ENCODE data around the gene AAMDC.
"Not testable (repeated sequence)": the region's sequence is repeated elsewhere in the genome, so short reads cannot be mapped to it uniquely, and the experiment has no call there.

AAMDC gene

DNA sequence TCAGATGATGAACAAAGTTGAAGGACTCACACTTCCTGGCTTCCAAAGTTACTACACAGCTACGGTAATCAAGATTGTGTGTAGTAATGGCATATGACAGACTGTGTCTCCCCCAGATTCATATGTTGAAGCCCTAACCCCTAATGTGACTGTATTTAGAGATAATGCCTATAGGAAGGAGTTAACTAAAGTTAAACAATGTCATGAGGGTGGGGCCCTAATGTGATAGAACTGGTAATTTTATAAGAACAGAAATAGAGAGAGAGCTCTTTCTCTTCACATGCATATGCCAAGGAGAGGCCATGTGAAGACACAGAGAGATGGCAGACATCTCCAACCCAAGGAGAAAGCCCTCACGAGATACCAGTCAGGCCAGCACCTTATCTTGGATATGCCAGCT, 8.0 kb downstream of the AAMDC start:
- no peaks in the 10 kb centered on the region for H3K36me3 ChIP-seq (ENCODE audit: control insufficient read depth in 1 of 2, insufficient read depth in 2 of 2, low read length in 2 of 2)
- no peaks in the 10 kb centered on the region for H3K79me2 ChIP-seq (ENCODE audit: control insufficient read depth, insufficient read depth, low read length, poor library complexity)
- peaks cover 3% of the 10 kb centered on the region for H3K9me3 ChIP-seq (ENCODE audit: insufficient read depth, low read depth, low read length)
- DNase-seq = no peak
- no peak overlapping the region for H3K18ac ChIP-seq (ENCODE audit: low read length)
- no peak overlapping the region for H3K23ac ChIP-seq (ENCODE audit: low read length)
- no peak overlapping the region for H3K4me3 ChIP-seq (ENCODE audit: low read depth, low read length)
- H2BK12ac ChIP-seq (ENCODE audit: low read length) = no peak overlapping the region
- no peak overlapping the region for H4K12ac ChIP-seq (ENCODE audit: low read depth, low read length)
- H2AK5ac ChIP-seq (ENCODE audit: low read length) = no peak overlapping the region
- no CpG with 5 or more reads among the region's 2 CpGs for WGBS (ENCODE audit: extremely low coverage, insufficient coverage, insufficient read length)
- no peak overlapping the region for H2AFZ ChIP-seq (ENCODE audit: insufficient read depth, low read length, poor library complexity)
- no peaks in the 10 kb centered on the region for H3K4me1 ChIP-seq (ENCODE audit: control insufficient read depth in 1 of 2, insufficient read depth in 2 of 2, low read length in 2 of 2)
- no peak overlapping the region for H3K27ac ChIP-seq (ENCODE audit: low read depth, low read length)
- H4K8ac ChIP-seq (ENCODE audit: low read depth, low read length) = no peak overlapping the region
- H3K4ac ChIP-seq (ENCODE audit: low read depth, low read length) = no peak overlapping the region
- H3K4me2 ChIP-seq (ENCODE audit: low read length) = no peak overlapping the region
- H2BK120ac ChIP-seq (ENCODE audit: insufficient read depth, low read length, poor library complexity) = no peak overlapping the region
- no peaks in the 10 kb centered on the region for H3K27me3 ChIP-seq (ENCODE audit: insufficient read depth, low read length)
- H3K79me1 ChIP-seq (ENCODE audit: low read length) = no peaks in the 10 kb centered on the region
- no peak overlapping the region for H2BK5ac ChIP-seq (ENCODE audit: low read depth, low read length, poor library complexity)
- H3K14ac ChIP-seq (ENCODE audit: low read length) = no peak overlapping the region
- H3K9ac ChIP-seq (ENCODE audit: low read length) = no peak overlapping the region
- H4K91ac ChIP-seq (ENCODE audit: low read depth, low read length) = no peak overlapping the region

DNA sequence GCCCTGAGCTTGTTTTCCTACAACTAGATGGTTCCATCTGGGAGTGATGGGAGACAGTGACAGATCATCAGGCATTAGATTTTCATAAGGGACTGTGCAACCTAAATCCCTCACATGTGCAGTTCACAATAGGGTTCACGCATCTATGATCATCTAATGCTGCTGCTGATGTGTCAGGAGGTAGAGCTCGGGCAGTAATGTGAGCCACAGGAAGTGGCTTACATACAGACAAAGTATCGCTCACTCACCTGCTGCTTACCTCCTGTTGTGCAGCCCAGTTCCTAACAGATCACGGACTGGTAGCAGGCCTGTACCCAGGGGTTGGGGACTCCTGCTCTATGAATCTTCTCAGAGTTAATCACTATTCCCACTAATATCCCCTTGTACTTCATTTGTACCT, 12.4 kb downstream of the AAMDC start:
- Histone ChIP-seq H4K12ac (ENCODE audit: low read depth, low read length) (no peak overlapping the region), H2AK5ac (ENCODE audit: low read length) (no peak overlapping the region), H3K4me2 (ENCODE audit: low read length) (no peak overlapping the region), H2BK12ac (ENCODE audit: low read length) (no peak overlapping the region), H3K23ac (ENCODE audit: low read length) (no peak overlapping the region), H3K27me3 (ENCODE audit: insufficient read depth, low read length) (no peaks in the 10 kb centered on the region), H2BK120ac (ENCODE audit: insufficient read depth, low read length, poor library complexity) (no peak overlapping the region), H2BK5ac (ENCODE audit: low read depth, low read length, poor library complexity) (no peak overlapping the region), H3K4me3 (ENCODE audit: low read depth, low read length) (no peak overlapping the region), H2AFZ (ENCODE audit: insufficient read depth, low read length, poor library complexity) (no peak overlapping the region), H3K79me1 (ENCODE audit: low read length) (no peaks in the 10 kb centered on the region), H3K4ac (ENCODE audit: low read depth, low read length) (no peak overlapping the region), H3K18ac (ENCODE audit: low read length) (no peak overlapping the region), H4K8ac (ENCODE audit: low read depth, low read length) (no peak overlapping the region), H3K79me2 (ENCODE audit: control insufficient read depth, insufficient read depth, low read length, poor library complexity) (no peaks in the 10 kb centered on the region), H3K36me3 (ENCODE audit: control insufficient read depth in 1 of 2, insufficient read depth in 2 of 2, low read length in 2 of 2) (no peaks in the 10 kb centered on the region), H3K9me3 (ENCODE audit: insufficient read depth, low read depth, low read length) (peaks cover 3% of the 10 kb centered on the region), H3K27ac (ENCODE audit: low read depth, low read length) (no peak overlapping the region), H3K14ac (ENCODE audit: low read length) (no peak overlapping the region), H4K91ac (ENCODE audit: low read depth, low read length) (no peak overlapping the region), H3K9ac (ENCODE audit: low read length) (no peak overlapping the region), H3K4me1 (ENCODE audit: control insufficient read depth in 1 of 2, insufficient read depth in 2 of 2, low read length in 2 of 2) (no peaks in the 10 kb centered on the region)
- DNase-seq = no peak
- WGBS (ENCODE audit: extremely low coverage, insufficient coverage, insufficient read length) = no CpG with 5 or more reads among the region's 4 CpGs

DNA sequence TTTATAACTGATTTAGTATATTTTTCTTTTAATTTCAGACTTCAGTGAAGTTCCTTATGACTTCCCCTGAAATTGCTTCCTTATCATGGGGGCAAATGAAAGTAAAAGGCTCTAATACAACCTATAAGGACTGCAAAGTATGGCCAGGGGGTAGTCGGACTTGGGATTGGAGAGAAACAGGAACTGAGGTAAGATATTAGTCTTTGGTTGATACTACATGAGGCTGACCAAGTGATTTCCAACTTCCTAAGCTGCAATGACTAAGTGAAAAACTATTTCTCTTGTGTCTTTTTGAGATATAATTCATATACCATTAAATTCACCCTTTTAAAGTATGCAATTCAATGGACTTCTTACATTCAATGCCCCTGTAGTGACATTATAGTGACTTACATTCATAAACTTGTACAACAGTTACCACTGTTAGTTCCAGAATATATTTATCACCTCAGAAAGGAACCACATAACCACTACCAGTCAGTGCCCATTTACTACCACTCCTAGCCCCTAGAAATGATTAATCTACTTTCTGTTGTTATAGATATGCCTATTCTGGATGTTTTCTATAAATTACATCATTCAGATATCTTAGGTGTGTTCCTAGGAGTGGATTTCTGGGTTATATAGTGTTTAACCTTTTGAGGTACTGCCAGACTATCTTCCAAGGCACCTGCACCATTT, 21.6 kb downstream of the AAMDC start:
- WGBS (ENCODE audit: extremely low coverage, insufficient coverage, insufficient read length) = no CpG with 5 or more reads among the region's 1 CpG
- Histone ChIP-seq H4K12ac (ENCODE audit: low read depth, low read length) (no peak overlapping the region), H3K18ac (ENCODE audit: low read length) (no peak overlapping the region), H3K4me2 (ENCODE audit: low read length) (no peak overlapping the region), H3K27ac (ENCODE audit: low read depth, low read length) (no peak overlapping the region), H2BK120ac (ENCODE audit: insufficient read depth, low read length, poor library complexity) (no peak overlapping the region), H3K9me3 (ENCODE audit: insufficient read depth, low read depth, low read length) (no peaks in the 10 kb centered on the region), H3K9ac (ENCODE audit: low read length) (no peak overlapping the region), H3K79me2 (ENCODE audit: control insufficient read depth, insufficient read depth, low read length, poor library complexity) (no peaks in the 10 kb centered on the region), H2AK5ac (ENCODE audit: low read length) (no peak overlapping the region), H2AFZ (ENCODE audit: insufficient read depth, low read length, poor library complexity) (no peak overlapping the region), H3K14ac (ENCODE audit: low read length) (no peak overlapping the region), H3K4me3 (ENCODE audit: low read depth, low read length) (no peak overlapping the region), H3K4me1 (ENCODE audit: control insufficient read depth in 1 of 2, insufficient read depth in 2 of 2, low read length in 2 of 2) (no peaks in the 10 kb centered on the region), H2BK5ac (ENCODE audit: low read depth, low read length, poor library complexity) (no peak overlapping the region), H2BK12ac (ENCODE audit: low read length) (no peak overlapping the region), H4K91ac (ENCODE audit: low read depth, low read length) (no peak overlapping the region), H3K23ac (ENCODE audit: low read length) (no peak overlapping the region), H3K4ac (ENCODE audit: low read depth, low read length) (no peak overlapping the region), H3K79me1 (ENCODE audit: low read length) (no peaks in the 10 kb centered on the region), H3K27me3 (ENCODE audit: insufficient read depth, low read length) (no peaks in the 10 kb centered on the region), H4K8ac (ENCODE audit: low read depth, low read length) (no peak overlapping the region), H3K36me3 (ENCODE audit: control insufficient read depth in 1 of 2, insufficient read depth in 2 of 2, low read length in 2 of 2) (peaks cover 0 to 4% of the 10 kb centered on the region in 2 experiments)
- DNase-seq = no peak

DNA sequence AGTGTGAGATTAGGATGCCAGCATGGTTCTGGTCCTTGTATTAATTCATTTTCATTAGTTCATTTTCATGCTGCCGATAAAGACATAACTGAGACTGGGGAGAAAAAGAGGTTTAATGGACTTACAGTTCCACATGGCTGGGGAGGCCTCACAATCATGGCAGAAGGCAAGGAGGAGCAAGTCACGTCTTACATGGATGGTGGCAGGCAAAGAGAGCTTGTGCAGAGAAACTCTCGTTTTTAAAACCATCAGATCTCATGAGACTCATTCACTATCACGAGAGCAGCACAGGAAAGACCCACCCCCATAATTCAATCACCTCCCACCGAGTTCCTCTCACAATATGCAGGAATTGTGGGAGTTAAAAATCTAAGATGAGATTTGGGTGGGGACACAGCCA, 22.8 kb downstream of the AAMDC start:
- H2AK5ac ChIP-seq (ENCODE audit: low read length); H4K8ac ChIP-seq (ENCODE audit: low read depth, low read length); H3K4me1 ChIP-seq (ENCODE audit: control insufficient read depth in 1 of 2, insufficient read depth in 2 of 2, low read length in 2 of 2); H3K18ac ChIP-seq (ENCODE audit: low read length); H3K36me3 ChIP-seq (ENCODE audit: control insufficient read depth in 1 of 2, insufficient read depth in 2 of 2, low read length in 2 of 2); H3K27me3 ChIP-seq (ENCODE audit: insufficient read depth, low read length); H2BK5ac ChIP-seq (ENCODE audit: low read depth, low read length, poor library complexity); H2BK120ac ChIP-seq (ENCODE audit: insufficient read depth, low read length, poor library complexity); H4K91ac ChIP-seq (ENCODE audit: low read depth, low read length); H3K79me1 ChIP-seq (ENCODE audit: low read length); DNase-seq; H3K9ac ChIP-seq (ENCODE audit: low read length); H3K27ac ChIP-seq (ENCODE audit: low read depth, low read length); H3K4me2 ChIP-seq (ENCODE audit: low read length); H2AFZ ChIP-seq (ENCODE audit: insufficient read depth, low read length, poor library complexity); H3K9me3 ChIP-seq (ENCODE audit: insufficient read depth, low read depth, low read length); H3K23ac ChIP-seq (ENCODE audit: low read length); H3K79me2 ChIP-seq (ENCODE audit: control insufficient read depth, insufficient read depth, low read length, poor library complexity); H3K4ac ChIP-seq (ENCODE audit: low read depth, low read length); H3K14ac ChIP-seq (ENCODE audit: low read length); H2BK12ac ChIP-seq (ENCODE audit: low read length); H3K4me3 ChIP-seq (ENCODE audit: low read depth, low read length); H4K12ac ChIP-seq (ENCODE audit: low read depth, low read length): not testable (repeated sequence)
- WGBS (ENCODE audit: extremely low coverage, insufficient coverage, insufficient read length) = no CpG with 5 or more reads among the region's 5 CpGs
